HG03045 (cell line): ENCODE data around the gene CDK2.
A peak's percentile ranks its signal among the peaks of the same experiment; 100 is the strongest.

ENCODE experiments used
- ATAC-seq: cut with Tn5 transposase; IDR thresholded peaks from one replicate; pipeline ENCODE4 v1.9.1; 2021; ENCODE audit warnings: mild to moderate bottlenecking, moderate library complexity; ENCODE audit not compliant: unreplicated experiment

Gene CDK2

DNA sequence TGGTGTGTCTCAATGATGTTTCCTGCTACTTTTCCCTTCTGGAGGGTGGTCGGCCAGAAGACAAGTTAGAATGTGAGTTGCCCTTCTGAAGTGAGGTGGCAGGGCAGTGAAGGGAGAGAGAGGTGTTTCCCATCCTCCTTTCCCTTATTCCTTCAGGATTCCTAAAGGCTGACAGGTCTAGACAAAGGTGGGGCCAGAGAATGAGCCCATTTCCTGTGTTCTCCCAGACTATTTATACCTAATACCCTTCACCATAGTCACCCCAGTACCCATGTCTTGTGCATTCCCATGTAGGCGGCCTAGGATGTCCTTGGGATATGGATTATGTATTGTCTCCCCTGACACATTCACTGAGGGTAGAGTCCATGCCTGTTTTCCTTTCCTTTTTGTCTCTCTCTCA, 28.6 kb upstream of the CDK2 start:
- no peak for ATAC-seq

DNA sequence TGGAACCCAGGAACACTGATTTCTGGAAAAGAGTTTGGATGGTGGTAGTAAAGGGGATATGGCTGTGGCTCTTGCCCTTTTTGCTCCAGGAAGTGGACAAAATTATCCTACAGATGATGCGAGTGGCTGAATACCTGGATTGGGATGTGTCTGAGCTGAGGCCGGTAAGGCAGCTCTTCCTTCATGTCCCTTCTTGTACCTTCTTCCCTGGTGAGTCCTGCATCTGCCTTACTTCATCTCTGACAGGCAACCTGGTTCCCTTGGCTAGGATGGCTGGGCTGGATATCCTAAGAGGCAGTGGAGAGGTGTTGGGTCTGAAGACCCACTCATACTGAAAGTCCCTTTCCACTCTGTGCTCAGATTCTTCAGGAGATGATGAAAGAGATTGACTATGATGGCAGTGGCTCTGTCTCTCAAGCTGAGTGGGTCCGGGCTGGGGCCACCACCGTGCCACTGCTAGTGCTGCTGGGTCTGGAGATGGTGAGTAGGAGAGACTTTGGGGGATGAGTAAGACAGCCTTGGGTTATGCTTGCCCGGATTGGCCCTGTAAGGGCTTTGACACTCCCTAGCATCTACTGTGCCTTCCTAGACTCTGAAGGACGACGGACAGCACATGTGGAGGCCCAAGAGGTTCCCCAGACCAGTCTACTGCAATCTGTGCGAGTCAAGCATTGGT, 27.7 kb upstream of the CDK2 start:
- no peak for ATAC-seq

DNA sequence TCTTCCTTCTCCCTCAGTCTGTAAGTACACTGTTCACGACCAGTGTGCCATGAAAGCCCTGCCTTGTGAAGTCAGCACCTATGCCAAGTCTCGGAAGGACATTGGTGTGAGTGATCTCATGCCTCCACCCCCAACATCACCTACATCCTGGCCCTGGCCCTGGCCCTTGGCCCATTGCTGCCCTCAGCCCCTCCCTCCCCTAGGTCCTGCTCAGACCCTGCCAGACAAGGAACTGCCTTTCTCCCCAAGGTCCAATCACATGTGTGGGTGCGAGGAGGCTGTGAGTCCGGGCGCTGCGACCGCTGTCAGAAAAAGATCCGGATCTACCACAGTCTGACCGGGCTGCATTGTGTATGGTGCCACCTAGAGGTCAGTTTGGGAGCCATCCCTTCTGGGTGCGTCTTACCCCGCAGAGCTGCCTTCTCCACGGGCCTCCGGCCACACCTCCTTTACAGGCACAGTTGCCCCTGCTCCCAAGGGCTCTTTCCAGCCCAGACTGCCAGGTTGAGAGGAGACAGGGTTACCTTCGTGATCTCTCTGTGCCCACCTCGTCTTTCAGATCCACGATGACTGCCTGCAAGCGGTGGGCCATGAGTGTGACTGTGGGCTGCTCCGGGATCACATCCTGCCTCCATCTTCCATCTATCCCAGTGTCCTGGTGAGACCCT, 26.4 kb upstream of the CDK2 start:
- ATAC-seq = peak; percentile 90

DNA sequence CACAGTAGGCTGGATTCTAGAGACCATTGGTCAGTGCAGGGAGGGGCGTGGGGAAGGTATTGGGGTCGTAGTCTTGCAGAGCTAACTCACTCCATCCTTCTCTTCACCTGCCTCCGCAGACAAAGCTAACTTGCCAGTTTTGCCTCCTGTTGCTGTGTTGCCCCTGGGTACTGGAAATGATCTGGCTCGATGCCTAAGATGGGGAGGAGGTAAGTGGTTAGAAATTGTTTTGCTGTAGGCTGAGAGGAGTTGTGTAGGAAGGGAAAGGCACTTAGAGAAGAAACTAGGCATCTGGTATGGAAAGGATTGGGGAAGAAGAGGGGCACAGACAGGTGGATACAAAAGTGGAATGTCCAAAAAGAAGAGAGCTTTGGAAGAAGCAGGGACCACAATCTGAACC, 24.6 kb upstream of the CDK2 start:
- no peak for ATAC-seq

DNA sequence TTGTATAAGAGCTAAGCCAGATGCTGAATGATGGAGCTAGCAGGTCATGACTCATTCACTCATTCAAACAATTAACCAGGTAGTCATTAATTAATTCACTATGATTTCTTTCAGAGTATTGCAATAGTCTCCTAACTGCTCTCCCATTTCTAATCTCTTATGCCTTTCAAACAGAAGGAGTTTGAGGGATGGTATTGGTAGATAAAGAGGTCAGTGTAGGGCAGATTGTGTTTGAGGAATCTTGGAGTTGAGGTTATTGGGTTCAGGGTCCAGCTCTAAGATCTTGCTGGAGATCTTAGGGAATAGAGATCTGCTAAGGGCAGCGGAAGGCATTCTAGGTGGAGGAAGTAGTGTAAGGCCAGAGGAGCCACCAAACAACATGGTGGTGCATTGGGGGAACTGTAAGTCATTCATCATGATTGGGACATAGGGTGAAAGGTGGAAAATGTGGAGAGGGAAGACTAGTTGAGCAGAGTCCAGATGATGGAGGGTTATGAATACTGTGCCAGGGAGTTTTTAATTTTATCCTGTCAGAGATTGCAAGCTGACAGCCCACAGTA, 24.0 kb upstream of the CDK2 start:
- ATAC-seq = no peak

DNA sequence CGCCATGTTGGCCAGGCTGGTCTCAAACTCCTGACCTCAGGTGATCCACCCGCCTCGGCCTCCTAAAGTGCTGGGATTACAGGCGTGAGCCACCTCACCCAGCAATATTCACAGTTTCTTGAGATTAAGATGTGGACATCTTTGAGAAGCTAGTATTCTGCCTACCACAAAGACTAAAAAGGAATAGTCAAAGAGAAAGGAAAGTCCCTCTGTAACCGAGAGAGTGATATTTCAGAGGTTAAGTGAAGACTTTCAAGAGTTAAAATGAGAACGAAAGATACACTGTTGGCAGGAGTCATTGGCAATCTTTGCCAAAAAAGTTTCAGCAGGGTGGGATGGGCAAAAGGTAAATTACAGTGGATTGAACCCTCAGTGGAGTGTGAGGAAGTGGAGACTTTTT, 20.1 kb upstream of the CDK2 start:
- ATAC-seq = no peak

DNA sequence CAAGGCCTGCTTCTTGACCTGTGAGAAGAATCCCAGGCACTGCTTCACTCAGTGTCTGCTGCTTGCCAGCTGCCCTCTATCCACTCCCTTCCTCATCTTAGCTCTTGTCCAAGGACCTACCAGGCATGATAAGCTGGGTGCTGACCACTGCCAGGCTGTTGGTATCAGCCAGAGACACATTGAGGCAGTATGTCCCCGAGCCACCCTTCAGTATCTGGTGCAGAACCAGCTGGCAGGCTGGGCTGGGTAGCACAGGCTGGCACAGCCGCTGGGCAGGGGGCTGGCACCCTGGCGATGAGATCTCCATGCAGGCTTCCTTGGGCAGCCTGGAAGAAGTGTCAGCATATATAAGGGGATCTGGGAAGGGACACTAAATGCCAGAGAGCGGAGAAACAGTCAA, 11.3 kb upstream of the CDK2 start:
- ATAC-seq = no peak

DNA sequence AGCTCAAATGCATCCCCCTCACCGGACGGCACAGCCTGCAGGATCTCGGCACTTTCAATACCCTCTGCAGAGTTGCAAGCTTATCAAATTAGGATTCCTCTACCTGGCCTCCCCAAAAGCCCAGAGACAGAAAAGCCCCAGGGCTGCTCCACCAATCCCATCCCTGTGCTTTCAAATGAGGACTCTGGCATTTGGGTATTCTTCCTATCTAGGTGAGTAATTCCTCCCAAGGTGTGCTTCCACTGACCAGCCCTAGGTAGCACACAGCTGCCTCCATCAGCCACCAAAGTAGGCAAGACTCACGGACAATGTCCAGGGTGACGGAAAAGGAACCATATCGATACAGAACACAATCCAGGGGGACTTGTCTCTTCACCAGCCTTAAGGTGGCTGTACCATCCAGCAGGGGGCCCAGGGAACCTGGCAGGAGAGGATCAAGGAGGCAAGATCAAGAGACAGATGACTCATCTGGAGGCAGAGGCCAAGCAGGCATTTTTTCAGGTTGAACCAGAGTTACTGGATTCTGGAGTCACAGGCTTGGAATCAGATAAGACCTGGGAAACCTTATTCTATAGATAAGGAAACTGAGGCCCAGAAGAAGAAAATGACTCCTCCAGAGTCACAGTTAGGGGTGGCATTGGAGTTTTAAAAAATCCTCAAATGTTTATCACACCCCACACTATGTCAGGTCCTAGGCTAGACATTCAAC, 10.7 kb upstream of the CDK2 start:
- ATAC-seq = no peak

DNA sequence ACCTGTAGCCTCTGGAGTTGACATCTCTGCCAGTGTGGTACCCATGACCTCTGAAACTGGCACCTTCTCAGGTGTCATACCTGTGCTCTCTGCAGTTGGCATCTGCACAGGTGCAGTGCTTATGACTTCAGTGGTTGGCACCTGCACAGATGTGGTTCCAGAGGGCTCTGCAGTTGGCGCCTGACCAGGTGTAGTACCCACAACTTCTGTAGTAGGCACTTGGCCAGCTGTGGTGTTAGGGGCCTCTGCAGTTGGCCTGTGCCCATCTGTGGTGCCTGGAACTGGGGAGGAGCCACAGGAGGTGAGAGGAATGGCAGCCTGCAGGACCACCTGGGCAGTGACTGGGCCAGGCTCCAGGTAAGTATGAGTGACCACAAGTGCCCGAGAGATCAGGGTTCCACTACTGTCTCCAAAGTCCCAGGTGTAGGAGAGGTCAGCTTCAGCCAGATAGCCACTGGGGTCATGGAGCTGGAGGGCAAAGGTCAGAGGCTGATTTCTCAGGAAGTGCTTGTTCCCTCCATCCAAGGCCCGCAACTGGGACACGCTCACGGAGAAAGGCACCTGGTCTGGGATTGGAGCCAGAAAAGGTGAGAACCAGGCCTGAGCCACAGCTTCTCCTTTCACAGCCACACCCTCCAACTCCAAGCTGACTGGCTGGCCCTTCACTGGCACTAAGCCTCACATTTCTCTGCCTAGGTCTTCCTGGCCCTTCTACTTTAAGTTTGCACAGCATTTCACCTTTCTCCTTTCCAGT, 9.3 kb upstream of the CDK2 start:
- no peak for ATAC-seq

DNA sequence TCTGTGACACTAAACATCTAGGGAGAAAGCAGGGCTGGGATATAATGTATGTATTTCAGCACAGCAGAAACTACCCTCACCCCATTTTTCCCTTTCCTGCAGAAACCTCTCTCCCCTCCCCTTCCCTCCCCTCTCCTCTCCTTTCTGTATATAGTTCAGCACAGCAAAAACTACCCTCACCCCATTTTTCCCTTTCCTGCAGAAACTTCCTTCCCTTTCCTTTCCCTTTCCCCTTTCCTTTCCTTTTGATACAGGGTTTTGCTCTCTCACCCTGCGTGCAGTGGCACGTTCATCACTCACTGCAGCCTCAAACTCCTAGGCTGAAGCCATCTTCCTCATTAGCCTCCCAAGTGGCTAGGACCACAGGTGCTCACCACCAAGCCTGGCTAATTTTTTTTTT, 2.9 kb upstream of the CDK2 start:
- no peak for ATAC-seq

DNA sequence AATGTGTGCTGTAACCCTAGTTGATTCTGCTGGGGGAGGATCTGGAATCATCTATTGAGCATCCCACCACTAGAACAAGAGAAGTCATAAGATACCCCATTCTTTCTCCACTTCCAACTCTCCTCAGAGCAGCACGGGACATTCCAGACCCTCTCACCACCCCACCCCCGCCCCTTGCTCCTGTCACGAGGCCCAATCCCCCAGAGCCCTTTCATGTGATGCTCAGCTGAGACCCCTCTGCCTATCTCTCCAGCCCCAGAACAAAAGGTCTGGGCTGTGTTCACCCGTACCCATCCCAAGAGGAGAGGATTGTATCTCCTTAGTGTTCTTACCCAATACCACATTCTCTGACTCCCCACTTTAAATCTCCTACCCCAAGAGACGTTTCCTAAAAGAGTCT, 1.4 kb upstream of the CDK2 start:
- no peak for ATAC-seq

DNA sequence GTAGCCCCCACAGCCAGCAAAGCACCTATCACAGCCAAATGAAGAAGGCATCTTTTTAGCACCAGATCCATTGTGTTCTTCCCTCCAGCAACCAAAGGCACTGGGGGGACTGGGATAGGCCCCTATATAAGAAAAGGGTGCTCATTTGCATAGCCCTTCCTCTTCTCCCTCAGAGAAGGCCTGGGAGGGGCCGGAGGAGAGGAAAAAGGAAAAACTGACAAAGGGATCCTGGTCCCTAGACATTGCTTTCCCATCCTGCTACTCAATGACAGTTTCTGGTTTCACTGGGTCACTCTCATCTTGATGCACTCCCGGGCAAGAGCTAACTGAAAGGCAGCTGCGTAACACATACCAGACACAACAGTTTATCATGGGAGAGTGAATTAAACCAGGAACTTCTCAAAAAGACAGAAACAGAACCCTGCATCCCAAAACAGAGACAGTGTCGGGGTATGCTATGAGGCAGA, 656 bp upstream of the CDK2 start, which contains the start of gene PMEL:
Gene PMEL, minus strand, starts transcription at position 102 of the 467 bp plus-strand sequence. Its CDS starts 31 bp downstream, at position 71.
- ATAC-seq = no peak

DNA sequence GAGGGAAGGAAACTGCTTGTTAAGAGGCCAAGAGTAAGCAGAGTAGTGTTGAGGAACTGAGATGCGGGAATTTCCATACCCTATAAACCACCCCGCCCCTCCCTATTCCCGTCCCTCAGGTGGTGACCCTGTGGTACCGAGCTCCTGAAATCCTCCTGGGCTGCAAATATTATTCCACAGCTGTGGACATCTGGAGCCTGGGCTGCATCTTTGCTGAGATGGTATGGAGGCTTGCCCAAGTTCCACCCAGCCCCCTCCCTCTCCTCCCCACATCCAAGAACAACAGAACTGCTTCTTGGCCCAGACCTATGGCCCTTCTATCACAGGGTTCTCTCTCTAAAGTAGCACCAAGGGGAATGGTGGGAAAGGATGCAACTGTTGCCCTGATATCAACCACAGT, 2.7 kb downstream of the CDK2 start:
- no peak for ATAC-seq

DNA sequence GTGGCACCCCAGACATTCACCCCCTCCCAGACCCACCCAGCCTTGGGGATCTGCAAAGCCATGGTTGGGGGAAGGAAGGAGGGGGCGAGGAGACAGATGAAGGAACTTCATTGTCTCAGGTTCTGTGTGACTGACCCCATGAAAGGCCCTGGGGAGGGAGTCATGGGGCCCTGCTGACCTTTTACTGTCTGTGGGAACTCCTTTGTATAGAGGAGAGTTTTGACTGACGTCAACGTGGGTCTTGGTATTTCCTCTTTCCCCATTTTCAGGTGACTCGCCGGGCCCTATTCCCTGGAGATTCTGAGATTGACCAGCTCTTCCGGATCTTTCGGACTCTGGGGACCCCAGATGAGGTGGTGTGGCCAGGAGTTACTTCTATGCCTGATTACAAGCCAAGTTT, 4.1 kb downstream of the CDK2 start:
- ATAC-seq = no peak

DNA sequence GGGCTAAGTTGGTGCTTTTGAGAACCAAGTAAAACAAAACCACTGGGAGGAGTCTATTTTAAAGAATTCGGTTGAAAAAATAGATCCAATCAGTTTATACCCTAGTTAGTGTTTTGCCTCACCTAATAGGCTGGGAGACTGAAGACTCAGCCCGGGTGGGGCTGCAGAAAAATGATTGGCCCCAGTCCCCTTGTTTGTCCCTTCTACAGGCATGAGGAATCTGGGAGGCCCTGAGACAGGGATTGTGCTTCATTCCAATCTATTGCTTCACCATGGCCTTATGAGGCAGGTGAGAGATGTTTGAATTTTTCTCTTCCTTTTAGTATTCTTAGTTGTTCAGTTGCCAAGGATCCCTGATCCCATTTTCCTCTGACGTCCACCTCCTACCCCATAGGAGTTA, 5.4 kb downstream of the CDK2 start:
- no peak for ATAC-seq

DNA sequence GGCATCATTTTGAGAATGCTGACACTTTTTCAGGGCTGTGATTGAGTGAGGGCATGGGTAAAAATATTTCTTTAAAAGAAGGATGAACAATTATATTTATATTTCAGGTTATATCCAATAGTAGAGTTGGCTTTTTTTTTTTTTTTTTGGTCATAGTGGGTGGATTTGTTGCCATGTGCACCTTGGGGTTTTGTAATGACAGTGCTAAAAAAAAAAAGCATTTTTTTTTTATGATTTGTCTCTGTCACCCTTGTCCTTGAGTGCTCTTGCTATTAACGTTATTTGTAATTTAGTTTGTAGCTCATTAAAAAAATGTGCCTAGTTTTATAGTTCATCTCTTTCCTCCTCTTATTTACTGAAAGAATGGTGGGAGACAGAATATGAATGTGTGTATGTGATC, 5.8 kb downstream of the CDK2 start:
- ATAC-seq = no peak

DNA sequence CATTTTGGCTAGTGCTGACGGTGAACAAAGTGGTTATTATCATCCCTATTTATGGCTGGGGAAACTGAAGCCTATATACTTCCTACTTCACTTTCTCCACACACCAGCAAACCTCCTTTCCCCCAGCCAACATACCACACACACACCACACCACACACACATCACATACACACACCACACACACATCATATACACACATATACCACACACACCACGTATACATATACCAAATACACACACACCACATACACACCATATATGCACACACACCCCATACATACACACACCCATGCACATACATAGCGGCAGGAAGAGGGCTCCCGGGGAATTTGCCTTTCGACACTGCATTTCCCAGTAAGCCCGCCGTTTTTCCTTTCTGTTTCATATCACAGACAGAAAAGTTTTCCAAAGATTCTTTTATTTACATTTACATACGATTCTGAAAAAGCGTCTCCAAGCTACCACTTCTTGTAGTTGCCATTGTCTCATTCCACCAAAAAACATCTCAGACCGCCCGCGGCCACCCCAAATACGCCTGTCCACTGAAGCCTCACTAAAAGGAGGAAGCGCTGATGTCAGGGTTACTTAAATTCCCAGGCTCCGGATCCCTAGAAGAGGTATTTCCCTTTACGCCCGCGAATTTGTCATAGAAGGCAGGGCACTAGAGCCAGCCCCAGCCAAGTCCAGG, 6.4 kb downstream of the CDK2 start:
- ATAC-seq = no peak

DNA sequence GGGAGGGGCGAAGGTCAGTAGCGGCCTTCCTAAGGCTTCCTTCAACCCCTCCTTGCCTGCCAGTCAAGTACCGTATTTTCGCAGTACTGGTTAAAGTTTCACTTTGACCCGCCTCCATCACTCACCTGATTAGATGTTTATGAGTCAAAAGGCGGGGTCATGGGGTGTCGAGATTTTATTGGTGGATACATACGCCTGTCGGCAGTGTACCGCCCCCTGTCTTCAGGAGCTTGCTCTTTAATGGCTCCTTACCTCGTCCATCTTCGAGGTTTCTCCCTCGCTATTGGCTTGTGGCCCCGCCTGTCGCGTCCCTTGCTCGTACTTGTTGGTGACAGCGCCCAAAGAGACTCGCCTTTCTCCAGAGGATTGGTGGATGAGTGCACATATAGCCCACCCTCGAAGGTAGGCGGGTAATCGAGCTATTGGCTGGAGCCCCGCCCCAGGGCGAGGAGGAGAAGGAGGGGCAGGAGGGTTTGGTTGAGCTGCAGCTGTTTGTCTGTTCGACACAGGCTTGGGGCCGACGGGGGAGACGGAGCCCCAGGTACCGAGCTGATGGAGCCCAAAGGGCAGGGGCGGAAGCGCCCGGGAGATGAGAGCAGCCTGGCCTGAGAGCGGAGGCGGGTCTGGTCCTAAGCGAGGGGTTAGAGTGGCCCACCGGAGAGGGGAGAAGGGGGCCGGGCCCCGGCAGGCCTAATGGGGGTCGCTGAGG, 7.1 kb downstream of the CDK2 start, which contains the start of gene RAB5B:
Gene RAB5B, plus strand, starts transcription at position 480 of the 709 bp plus-strand sequence. CDS start 12,883 bp downstream, outside the sequence.
- peak; percentile 94 for ATAC-seq

DNA sequence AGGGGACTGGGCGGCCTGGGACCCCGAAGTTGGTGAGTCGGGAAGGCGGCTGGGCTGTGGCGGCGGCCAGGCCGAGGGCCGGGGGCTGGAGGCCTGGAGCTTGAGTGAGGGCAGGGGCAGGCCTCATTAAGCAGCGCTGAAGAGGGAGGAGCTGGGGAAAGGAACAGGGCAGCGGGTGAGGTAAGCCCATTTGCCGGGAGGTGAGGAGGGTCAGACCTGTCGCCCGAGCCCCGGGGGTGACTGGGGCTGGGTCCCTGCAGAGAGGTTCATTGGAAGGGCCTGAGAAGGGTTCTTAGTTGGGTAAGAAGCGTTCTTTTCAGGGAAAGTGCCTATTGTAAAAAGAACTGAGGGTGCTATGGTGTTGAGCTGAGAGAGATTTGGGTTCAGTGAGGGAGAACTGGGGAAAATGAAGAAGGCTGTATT, 7.7 kb downstream of the CDK2 start:
- peak; percentile 23 for ATAC-seq

DNA sequence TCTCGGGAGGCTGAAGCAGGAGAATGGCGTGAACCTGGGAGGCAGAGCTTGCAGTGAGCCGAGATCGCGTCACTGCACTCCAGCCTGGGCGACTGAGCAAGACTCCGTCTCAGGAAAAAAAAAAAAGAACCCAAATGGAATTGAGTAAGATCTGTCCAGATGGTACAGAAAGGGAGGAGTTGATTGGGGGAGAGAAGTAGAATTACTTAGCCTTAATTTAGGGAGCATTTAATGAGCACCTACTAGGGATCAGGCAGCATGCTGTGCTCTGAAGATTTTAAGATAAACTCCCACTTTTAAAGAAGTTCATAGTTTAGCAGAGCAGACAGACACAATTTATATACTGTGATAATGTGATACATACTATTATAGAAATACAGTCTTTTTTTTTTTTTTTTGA, 11.8 kb downstream of the CDK2 start:
- no peak for ATAC-seq
